ENCODE data around the gene PNPLA2. TPM values are rescaled to one million over a fixed set of nuclear protein-coding genes. Genes with fewer than 3 reads are reported as not detected.

Gene PNPLA2
- total and polyA plus RNA-seq, 2 of the 8 experiments (the other 6 are each of a cell fraction or from before 2014, with no cell fraction given) = 30.9 to 62.1 TPM

- TF ChIP-seq, protein P1, sequence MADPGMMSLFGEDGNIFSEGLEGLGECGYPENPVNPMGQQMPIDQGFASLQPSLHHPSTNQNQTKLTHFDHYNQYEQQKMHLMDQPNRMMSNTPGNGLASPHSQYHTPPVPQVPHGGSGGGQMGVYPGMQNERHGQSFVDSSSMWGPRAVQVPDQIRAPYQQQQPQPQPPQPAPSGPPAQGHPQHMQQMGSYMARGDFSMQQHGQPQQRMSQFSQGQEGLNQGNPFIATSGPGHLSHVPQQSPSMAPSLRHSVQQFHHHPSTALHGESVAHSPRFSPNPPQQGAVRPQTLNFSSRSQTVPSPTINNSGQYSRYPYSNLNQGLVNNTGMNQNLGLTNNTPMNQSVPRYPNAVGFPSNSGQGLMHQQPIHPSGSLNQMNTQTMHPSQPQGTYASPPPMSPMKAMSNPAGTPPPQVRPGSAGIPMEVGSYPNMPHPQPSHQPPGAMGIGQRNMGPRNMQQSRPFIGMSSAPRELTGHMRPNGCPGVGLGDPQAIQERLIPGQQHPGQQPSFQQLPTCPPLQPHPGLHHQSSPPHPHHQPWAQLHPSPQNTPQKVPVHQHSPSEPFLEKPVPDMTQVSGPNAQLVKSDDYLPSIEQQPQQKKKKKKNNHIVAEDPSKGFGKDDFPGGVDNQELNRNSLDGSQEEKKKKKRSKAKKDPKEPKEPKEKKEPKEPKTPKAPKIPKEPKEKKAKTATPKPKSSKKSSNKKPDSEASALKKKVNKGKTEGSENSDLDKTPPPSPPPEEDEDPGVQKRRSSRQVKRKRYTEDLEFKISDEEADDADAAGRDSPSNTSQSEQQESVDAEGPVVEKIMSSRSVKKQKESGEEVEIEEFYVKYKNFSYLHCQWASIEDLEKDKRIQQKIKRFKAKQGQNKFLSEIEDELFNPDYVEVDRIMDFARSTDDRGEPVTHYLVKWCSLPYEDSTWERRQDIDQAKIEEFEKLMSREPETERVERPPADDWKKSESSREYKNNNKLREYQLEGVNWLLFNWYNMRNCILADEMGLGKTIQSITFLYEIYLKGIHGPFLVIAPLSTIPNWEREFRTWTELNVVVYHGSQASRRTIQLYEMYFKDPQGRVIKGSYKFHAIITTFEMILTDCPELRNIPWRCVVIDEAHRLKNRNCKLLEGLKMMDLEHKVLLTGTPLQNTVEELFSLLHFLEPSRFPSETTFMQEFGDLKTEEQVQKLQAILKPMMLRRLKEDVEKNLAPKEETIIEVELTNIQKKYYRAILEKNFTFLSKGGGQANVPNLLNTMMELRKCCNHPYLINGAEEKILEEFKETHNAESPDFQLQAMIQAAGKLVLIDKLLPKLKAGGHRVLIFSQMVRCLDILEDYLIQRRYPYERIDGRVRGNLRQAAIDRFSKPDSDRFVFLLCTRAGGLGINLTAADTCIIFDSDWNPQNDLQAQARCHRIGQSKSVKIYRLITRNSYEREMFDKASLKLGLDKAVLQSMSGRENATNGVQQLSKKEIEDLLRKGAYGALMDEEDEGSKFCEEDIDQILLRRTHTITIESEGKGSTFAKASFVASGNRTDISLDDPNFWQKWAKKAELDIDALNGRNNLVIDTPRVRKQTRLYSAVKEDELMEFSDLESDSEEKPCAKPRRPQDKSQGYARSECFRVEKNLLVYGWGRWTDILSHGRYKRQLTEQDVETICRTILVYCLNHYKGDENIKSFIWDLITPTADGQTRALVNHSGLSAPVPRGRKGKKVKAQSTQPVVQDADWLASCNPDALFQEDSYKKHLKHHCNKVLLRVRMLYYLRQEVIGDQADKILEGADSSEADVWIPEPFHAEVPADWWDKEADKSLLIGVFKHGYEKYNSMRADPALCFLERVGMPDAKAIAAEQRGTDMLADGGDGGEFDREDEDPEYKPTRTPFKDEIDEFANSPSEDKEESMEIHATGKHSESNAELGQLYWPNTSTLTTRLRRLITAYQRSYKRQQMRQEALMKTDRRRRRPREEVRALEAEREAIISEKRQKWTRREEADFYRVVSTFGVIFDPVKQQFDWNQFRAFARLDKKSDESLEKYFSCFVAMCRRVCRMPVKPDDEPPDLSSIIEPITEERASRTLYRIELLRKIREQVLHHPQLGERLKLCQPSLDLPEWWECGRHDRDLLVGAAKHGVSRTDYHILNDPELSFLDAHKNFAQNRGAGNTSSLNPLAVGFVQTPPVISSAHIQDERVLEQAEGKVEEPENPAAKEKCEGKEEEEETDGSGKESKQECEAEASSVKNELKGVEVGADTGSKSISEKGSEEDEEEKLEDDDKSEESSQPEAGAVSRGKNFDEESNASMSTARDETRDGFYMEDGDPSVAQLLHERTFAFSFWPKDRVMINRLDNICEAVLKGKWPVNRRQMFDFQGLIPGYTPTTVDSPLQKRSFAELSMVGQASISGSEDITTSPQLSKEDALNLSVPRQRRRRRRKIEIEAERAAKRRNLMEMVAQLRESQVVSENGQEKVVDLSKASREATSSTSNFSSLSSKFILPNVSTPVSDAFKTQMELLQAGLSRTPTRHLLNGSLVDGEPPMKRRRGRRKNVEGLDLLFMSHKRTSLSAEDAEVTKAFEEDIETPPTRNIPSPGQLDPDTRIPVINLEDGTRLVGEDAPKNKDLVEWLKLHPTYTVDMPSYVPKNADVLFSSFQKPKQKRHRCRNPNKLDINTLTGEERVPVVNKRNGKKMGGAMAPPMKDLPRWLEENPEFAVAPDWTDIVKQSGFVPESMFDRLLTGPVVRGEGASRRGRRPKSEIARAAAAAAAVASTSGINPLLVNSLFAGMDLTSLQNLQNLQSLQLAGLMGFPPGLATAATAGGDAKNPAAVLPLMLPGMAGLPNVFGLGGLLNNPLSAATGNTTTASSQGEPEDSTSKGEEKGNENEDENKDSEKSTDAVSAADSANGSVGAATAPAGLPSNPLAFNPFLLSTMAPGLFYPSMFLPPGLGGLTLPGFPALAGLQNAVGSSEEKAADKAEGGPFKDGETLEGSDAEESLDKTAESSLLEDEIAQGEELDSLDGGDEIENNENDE (IDR thresholded peaks at IDR 0.05; ENCODE audit: insufficient replicate concordance, low read length) = no peak
- 0 out of 2 replicates have a peak, but pooled peaks have one; percentile 3 for TF ChIP-seq MAX (IDR thresholded peaks at IDR 0.05)
- TF ChIP-seq KDM1A (IDR thresholded peaks at IDR 0.05; ENCODE audit: borderline replicate concordance, low read length) = no peak
- no peak for TF ChIP-seq SAP30 (IDR thresholded peaks at IDR 0.05; ENCODE audit: insufficient read depth, insufficient replicate concordance, low read length)
- no peak for TF ChIP-seq FOSL1 (IDR thresholded peaks at IDR 0.05; ENCODE audit: insufficient read depth, low read depth, low read length)
- no peak for TF ChIP-seq JUND (IDR thresholded peaks at IDR 0.05; ENCODE audit: low read length)
- no peak for TF ChIP-seq CTCF (IDR thresholded peaks at IDR 0.05; ENCODE audit: control extremely low read depth in 1 of 3, insufficient read depth in 1 of 3, low read depth in 1 of 3, low read length in 3 of 3)
Observed at GRCh38 chr11:829847-830294, 11.2 kb downstream of the PNPLA2 start (continued).

Data from H1 (cell line).